Stomach (tissue), 9 donors: Measurements from ENCODE around the gene TMOD4. TPM values are rescaled to one million over a fixed set of nuclear protein-coding genes. Genes with fewer than 3 reads are reported as not detected.

Experiments
- DNase-seq, 2 donors: peaks; one replicate each; pipeline versions ENCODE4 v3.0.0 to v3.0.0-alpha.2; 2013 to 2019
- H3K27ac ChIP-seq, 5 donors: fragments of 200-600 bp in 4 of 5; sonication (generic) in 4 of 5; one replicate each; pipeline ENCODE4 v1.5.1; 2013 to 2019; ENCODE audit warnings: mild to moderate bottlenecking in 1 of 5, moderate library complexity in 1 of 5
- H3K27me3 ChIP-seq, 3 donors: fragments of 200-600 bp; sonication (generic); one replicate each; pipeline ENCODE4 v1.5.1; 2017 to 2019; ENCODE audit warnings: mixed run types in 1 of 3
- H3K36me3 ChIP-seq, 4 donors: fragments of 200-600 bp; sonication (generic); 1 replicate in 3 of 4; 2 replicates in 1 of 4; pipeline ENCODE4 v1.5.1; 2016 to 2019
- H3K4me1 ChIP-seq, 4 donors: fragments of 200-600 bp; sonication (generic); one replicate each; pipeline ENCODE4 v1.5.1; 2016 to 2019
- H3K4me3 ChIP-seq, 4 donors: fragments of 200-600 bp; sonication (generic) in 3 of 4; one replicate each; pipeline ENCODE4 v1.5.1; 2016 to 2019; ENCODE audit warnings: mild to moderate bottlenecking in 1 of 4
- H3K9me3 ChIP-seq, 4 donors: fragments of 200-600 bp; sonication (generic); one replicate each; pipeline ENCODE4 v1.5.1; 2016 to 2019
- CTCF ChIP-seq, 7 experiments: fragments of 450-650 bp in 4 of 7; fragments of 200-600 bp in 3 of 7; sonication (generic) in 3 of 7; IDR thresholded peaks; one replicate each; pipeline ENCODE4 v1.5.1; 2016 to 2019; ENCODE audit warnings: antibody characterized with exemption in 7 of 7, control low read depth in 2 of 7, mild to moderate bottlenecking in 1 of 7
- EP300 ChIP-seq: sonication (generic); formaldehyde crosslinking; IDR thresholded peaks from one replicate; pipeline ENCODE4 v1.6.1; 2017; ENCODE audit warnings: antibody characterized with exemption
- POLR2A ChIP-seq, 4 donors: fragments of 450-650 bp; IDR thresholded peaks; one replicate each; pipeline ENCODE4 v1.6.1; 2016; ENCODE audit warnings: antibody characterized with exemption in 4 of 4, control low read depth in 2 of 4, mild to moderate bottlenecking in 1 of 4, moderate library complexity in 1 of 4
- POLR2AphosphoS5 ChIP-seq, 3 donors: sonication (generic); formaldehyde crosslinking; IDR thresholded peaks; one replicate each; pipeline ENCODE4 v1.6.1; 2016; ENCODE audit warnings: antibody characterized with exemption in 3 of 3
- WGBS, 5 donors: extraction: QIAGEN DNeasy Blood & Tissue Kit in 3 of 5; methylation state at CpG; one replicate each; pipeline versions ENCODE4 v1.1.5 to v1.1.7; 2013 to 2018; 5-methylcytosine and 5-hydroxymethylcytosine counted together
- intact Hi-C: fragments of 100-400 bp; cut with DNase I; formaldehyde crosslinking; loops from one replicate; pipeline ENCODE4 v1.15.1; 2023; ENCODE audit warnings: low total_unique reads
- polyA plus RNA-seq, 3 donors: library from polyadenylated mRNA; stranded (reverse); fragments of 200-250 nt; gene quantifications; one replicate each; pipeline ENCODE4 v1.2.3, GENCODE V29; 2013
- total RNA-seq, 5 donors: library from RNA; depleted of rRNA; stranded (reverse); fragments of >200 nt; gene quantifications; one replicate each; pipeline versions ENCODE4 v1.1.0 to v1.2.3, GENCODE V29; 2014 to 2016
- donor health status: healthy with polysubstance abuse.
- donor health status: Bipolar disorder and iron deficiency.
- donor health status: healthy.

TMOD4 gene
- total and polyA plus RNA-seq, 8 donors = 1.2 TPM; not detected in 7

- Histone ChIP-seq H3K4me3 (no peak overlapping the region), H3K27me3 (peaks cover 0 to 27% (median 22%) of the 10 kb centered on the region in 3 donors), H3K36me3 (peaks cover 0 to 19% (median 9%) of the 10 kb centered on the region in 4 donors), H3K4me1 (peaks cover 14 to 34% (median 25%) of the 10 kb centered on the region in 4 donors), H3K9me3 (no peaks in the 10 kb centered on the region), H3K27ac (no peak overlapping the region)
- DNase-seq = no peak
- intact Hi-C loops = no loop called here
- 81 to 90% (median 84%) methylated on average over 6 of the region's 6 CpGs for WGBS, 5 donors
- no peak for TF ChIP-seq POLR2A (IDR thresholded peaks at IDR 0.05)
- no peak for TF ChIP-seq CTCF (IDR thresholded peaks at IDR 0.05)
- no peak for TF ChIP-seq EP300
- no peak for TF ChIP-seq POLR2AphosphoS5 (IDR thresholded peaks at IDR 0.05)
Measured at GRCh38 chr1:151128800-151129199, 47.0 kb downstream of the TMOD4 start.

GRCh38 chr1:151124763-151125403 lies 50.9 kb downstream of the TMOD4 start:
- no peak overlapping the region for H3K27ac ChIP-seq
- H3K4me3 ChIP-seq = no peak overlapping the region
- H3K27me3 ChIP-seq = no peaks in the 10 kb centered on the region
- 70 to 81% (median 73%) methylated on average over 5 of the region's 5 CpGs for WGBS, 5 donors
- peaks cover 0 to 49% (median 39%) of the 10 kb centered on the region in 4 donors for H3K36me3 ChIP-seq
- DNase-seq = peak in 1 of 2 donors; percentile 39
- H3K4me1 ChIP-seq = peaks cover 0 to 9% (median 0%) of the 10 kb centered on the region in 4 donors
- no peaks in the 10 kb centered on the region for H3K9me3 ChIP-seq
- no peak for TF ChIP-seq POLR2A (IDR thresholded peaks at IDR 0.05)
- TF ChIP-seq EP300 = no peak
- TF ChIP-seq CTCF (IDR thresholded peaks at IDR 0.05) = no peak
- TF ChIP-seq POLR2AphosphoS5 (IDR thresholded peaks at IDR 0.05) = no peak
- intact Hi-C loops = no loop called here

Other genes with a start within 250 kb of the TMOD4 start
- 10 to 100 TPM; 25.4 to 77.3 (median 56.0) TPM for gene SETDB1, start 249.6 kb downstream of the TMOD4 start, total RNA-seq
- 10 to 100 TPM; 13.8 to 19.6 (median 17.3) TPM for gene SETDB1, start 249.6 kb downstream of the TMOD4 start, polyA plus RNA-seq
- 100 to 1,000 TPM in 2 of 5 donors, 10 to 100 TPM in 3; 24.9 to 117 (median 76.0) TPM for gene CERS2, start 201.1 kb downstream of the TMOD4 start, total RNA-seq
- gene CERS2, start 201.1 kb downstream of the TMOD4 start, polyA plus RNA-seq = 100 to 1,000 TPM; 101 to 125 (median 114) TPM
- gene ANXA9, start 193.7 kb downstream of the TMOD4 start, total RNA-seq = not detected
- gene ANXA9, start 193.7 kb downstream of the TMOD4 start, polyA plus RNA-seq = under 1 TPM; 0.44 to 0.63 (median 0.46) TPM
- gene MINDY1, start 169.1 kb downstream of the TMOD4 start, total RNA-seq = 10 to 100 TPM; 19.1 to 60.0 (median 40.6) TPM
- gene MINDY1, start 169.1 kb downstream of the TMOD4 start, polyA plus RNA-seq = 10 to 100 TPM in 2 of 3 donors, 1 to 10 TPM in 1; 9.8 to 18.8 (median 16.1) TPM
- gene PRUNE1, start 167.5 kb downstream of the TMOD4 start, total RNA-seq = 100 to 1,000 TPM in 1 of 5 donors, 10 to 100 TPM in 3, 1 to 10 TPM in 1; 2.9 to 118 (median 21.2) TPM
- gene PRUNE1, start 167.5 kb downstream of the TMOD4 start, polyA plus RNA-seq = 10 to 100 TPM; 10.8 to 12.7 (median 11.7) TPM
- gene BNIPL, start 139.4 kb downstream of the TMOD4 start, total RNA-seq = 1 to 10 TPM in 1 of 5 donors, not detected in 4; 1.3 TPM
- 10 to 100 TPM in 1 of 3 donors, under 1 TPM in 1, not detected in 1; 0.25 to 35.1 TPM for gene BNIPL, start 139.4 kb downstream of the TMOD4 start, polyA plus RNA-seq
- 1 to 10 TPM in 4 of 5 donors, under 1 TPM in 1; 0.73 to 6.4 (median 3.5) TPM for gene C1orf56, start 128.2 kb downstream of the TMOD4 start, total RNA-seq
- gene C1orf56, start 128.2 kb downstream of the TMOD4 start, polyA plus RNA-seq = 1 to 10 TPM; 2.4 to 6.0 (median 2.5) TPM
- gene CDC42SE1, start 116.4 kb downstream of the TMOD4 start, total RNA-seq = 10 to 100 TPM; 28.1 to 90.3 (median 52.5) TPM
- gene CDC42SE1, start 116.4 kb downstream of the TMOD4 start, polyA plus RNA-seq = 10 to 100 TPM; 41.6 to 49.2 (median 47.1) TPM
- gene MLLT11, start 115.6 kb downstream of the TMOD4 start, total RNA-seq = 10 to 100 TPM in 1 of 5 donors, 1 to 10 TPM in 1, under 1 TPM in 1, not detected in 2; 0.72 to 14.0 (median 3.1) TPM
- gene MLLT11, start 115.6 kb downstream of the TMOD4 start, polyA plus RNA-seq = 1 to 10 TPM; 1.1 to 2.4 (median 1.4) TPM
- 10 to 100 TPM in 2 of 5 donors, 1 to 10 TPM in 3; 5.2 to 52.2 (median 8.8) TPM for gene GABPB2, start 105.2 kb downstream of the TMOD4 start, total RNA-seq
- 1 to 10 TPM; 3.9 to 5.4 (median 4.3) TPM for gene GABPB2, start 105.2 kb downstream of the TMOD4 start, polyA plus RNA-seq
- 10 to 100 TPM in 2 of 5 donors, 1 to 10 TPM in 3; 4.4 to 12.3 (median 8.1) TPM for gene SEMA6C, start 29.4 kb downstream of the TMOD4 start, total RNA-seq
- 10 to 100 TPM in 2 of 3 donors, 1 to 10 TPM in 1; 7.1 to 13.9 (median 13.0) TPM for gene SEMA6C, start 29.4 kb downstream of the TMOD4 start, polyA plus RNA-seq
- 10 to 100 TPM in 2 of 5 donors, 1 to 10 TPM in 1, not detected in 2; 2.0 to 19.4 (median 15.2) TPM for gene TNFAIP8L2, start 19.3 kb downstream of the TMOD4 start, total RNA-seq
- gene TNFAIP8L2, start 19.3 kb downstream of the TMOD4 start, polyA plus RNA-seq = 1 to 10 TPM; 3.2 to 9.5 (median 4.1) TPM
- 10 to 100 TPM in 1 of 5 donors, 1 to 10 TPM in 4; 1.7 to 10.3 (median 4.5) TPM for gene LYSMD1, start 10.1 kb downstream of the TMOD4 start, total RNA-seq
- 1 to 10 TPM; 4.0 to 5.3 (median 4.7) TPM for gene LYSMD1, start 10.1 kb downstream of the TMOD4 start, polyA plus RNA-seq
- gene SCNM1, start 9.8 kb downstream of the TMOD4 start, total RNA-seq = 10 to 100 TPM in 3 of 5 donors, 1 to 10 TPM in 2; 4.5 to 57.8 (median 12.0) TPM
- 10 to 100 TPM; 35.2 to 66.3 (median 64.5) TPM for gene SCNM1, start 9.8 kb downstream of the TMOD4 start, polyA plus RNA-seq
- 10 to 100 TPM; 19.1 to 61.6 (median 32.1) TPM for gene VPS72, start 14.2 kb upstream of the TMOD4 start, total RNA-seq
- 10 to 100 TPM; 27.8 to 32.6 (median 30.2) TPM for gene VPS72, start 14.2 kb upstream of the TMOD4 start, polyA plus RNA-seq
- gene PIP5K1A, start 22.6 kb upstream of the TMOD4 start, total RNA-seq = 100 to 1,000 TPM in 2 of 5 donors, 10 to 100 TPM in 3; 36.8 to 156 (median 94.6) TPM
- gene PIP5K1A, start 22.6 kb upstream of the TMOD4 start, polyA plus RNA-seq = 10 to 100 TPM in 2 of 3 donors, 1 to 10 TPM in 1; 8.4 to 13.4 (median 11.4) TPM
- 100 to 1,000 TPM in 2 of 5 donors, 10 to 100 TPM in 3; 81.3 to 220 (median 83.2) TPM for gene PSMD4, start 78.8 kb upstream of the TMOD4 start, total RNA-seq
- 100 to 1,000 TPM; 126 to 234 (median 176) TPM for gene PSMD4, start 78.8 kb upstream of the TMOD4 start, polyA plus RNA-seq
- 10 to 100 TPM; 11.9 to 59.6 (median 19.3) TPM for gene ZNF687, start 106.3 kb upstream of the TMOD4 start, total RNA-seq
- 10 to 100 TPM in 1 of 3 donors, 1 to 10 TPM in 2; 6.8 to 10.8 (median 7.3) TPM for gene ZNF687, start 106.3 kb upstream of the TMOD4 start, polyA plus RNA-seq
- gene PI4KB, start 151.4 kb upstream of the TMOD4 start, total RNA-seq = 100 to 1,000 TPM in 2 of 5 donors, 10 to 100 TPM in 3; 33.2 to 187 (median 62.6) TPM
- gene PI4KB, start 151.4 kb upstream of the TMOD4 start, polyA plus RNA-seq = 10 to 100 TPM; 24.1 to 33.5 (median 25.3) TPM
- 100 to 1,000 TPM in 1 of 5 donors, 10 to 100 TPM in 4; 20.4 to 117 (median 39.1) TPM for gene RFX5, start 171.3 kb upstream of the TMOD4 start, total RNA-seq
- gene RFX5, start 171.3 kb upstream of the TMOD4 start, polyA plus RNA-seq = 10 to 100 TPM in 2 of 3 donors, 1 to 10 TPM in 1; 9.9 to 19.4 (median 14.2) TPM
- gene SELENBP1, start 196.7 kb upstream of the TMOD4 start, total RNA-seq = 100 to 1,000 TPM in 4 of 5 donors, 10 to 100 TPM in 1; 68.8 to 661 (median 281) TPM
- 100 to 1,000 TPM; 102 to 153 (median 117) TPM for gene SELENBP1, start 196.7 kb upstream of the TMOD4 start, polyA plus RNA-seq
- 100 to 1,000 TPM; 111 to 258 (median 166) TPM for gene PSMB4, start 223.6 kb upstream of the TMOD4 start, total RNA-seq
- gene PSMB4, start 223.6 kb upstream of the TMOD4 start, polyA plus RNA-seq = 100 to 1,000 TPM; 314 to 358 (median 329) TPM